Coronary artery (tissue), 2 donors: ENCODE measurements around the gene MGAT4C.

Experiments
- DNase-seq: peaks from one replicate; pipeline ENCODE4 v3.0.0-alpha.2; 2017; ENCODE audit warnings: low spot score
- H3K27ac ChIP-seq, 2 donors: fragments of 200-600 bp; sonication (generic); one replicate each; pipeline ENCODE4 v1.5.1; 2016 to 2019
- H3K4me3 ChIP-seq: fragments of 200-600 bp; sonication (generic); 2 replicates; pipeline ENCODE4 v1.5.1; 2016; ENCODE audit warnings: mild to moderate bottlenecking, moderate library complexity
- CTCF ChIP-seq: fragments of 200-600 bp; sonication (generic); IDR thresholded peaks from one replicate; pipeline ENCODE4 v1.5.1; 2019; ENCODE audit warnings: antibody characterized with exemption

The MGAT4C gene

GRCh38 chr12:86254399-86255107 lies 1.6 kb downstream of the MGAT4C start:
- TF ChIP-seq CTCF: no peak
- no peak for DNase-seq
- Histone ChIP-seq H3K27ac (no peak overlapping the region), H3K4me3 (no peak overlapping the region)

- Histone ChIP-seq H3K27ac (no peak overlapping the region), H3K4me3 (no peak overlapping the region)
- no peak for DNase-seq
- no peak for TF ChIP-seq CTCF
These were observed 6.3 kb downstream of the MGAT4C start for GRCh38 chr12:86249851-86250250.

- H3K4me3 ChIP-seq: no peak overlapping the region
- no peak for DNase-seq
- H3K27ac ChIP-seq: no peak overlapping the region
- no peak for TF ChIP-seq CTCF
These were observed 6.9 kb downstream of the MGAT4C start for GRCh38 chr12:86249276-86249675.

- TF ChIP-seq CTCF: no peak
- H3K4me3 ChIP-seq: no peak overlapping the region
These were observed 8.3 kb downstream of the MGAT4C start for GRCh38 chr12:86247871-86248270.

GRCh38 chr12:86241600-86241999 lies 14.6 kb downstream of the MGAT4C start:
- no peak for TF ChIP-seq CTCF
- DNase-seq: no peak
- no peak overlapping the region for H3K27ac ChIP-seq
- no peak overlapping the region for H3K4me3 ChIP-seq

More at GRCh38 chr12:86247871-86248270, 8.3 kb downstream of the MGAT4C start:
- no peak overlapping the region for H3K27ac ChIP-seq
- DNase-seq: no peak

GRCh38 chr12:86234316-86234855 lies 21.8 kb downstream of the MGAT4C start:
- Histone ChIP-seq H3K4me3 (no peak overlapping the region), H3K27ac (no peak overlapping the region)
- no peak for TF ChIP-seq CTCF
- DNase-seq: no peak

- DNase-seq: no peak
- Histone ChIP-seq H3K4me3 (no peak overlapping the region), H3K27ac (no peak overlapping the region)
- no peak for TF ChIP-seq CTCF
These were observed 23.1 kb downstream of the MGAT4C start for GRCh38 chr12:86233126-86233525.
